Endothelial cell (in vitro differentiated cells): Measurements from ENCODE around the gene TMEM185B. TPM values are rescaled to one million over a fixed set of nuclear protein-coding genes. Genes with fewer than 3 reads are reported as not detected.

Experiments used
- DNase-seq: peaks from one replicate; pipeline ENCODE4 v3.0.0; 2021; ENCODE audit warnings: low spot score
- H3K27ac Mint-ChIP-seq: one replicate; pipeline ENCODE4 v1.8.0; 2021; ENCODE audit warnings: mixed read lengths, inconsistent platforms; ENCODE audit not compliant: unreplicated experiment
- H3K27me3 Mint-ChIP-seq: one replicate; pipeline ENCODE4 v1.8.0; 2021; ENCODE audit warnings: mild to moderate bottlenecking, moderate library complexity, mixed read lengths, inconsistent platforms; ENCODE audit not compliant: unreplicated experiment
- H3K36me3 Mint-ChIP-seq: one replicate; pipeline ENCODE4 v1.8.0; 2021; ENCODE audit warnings: mild to moderate bottlenecking, low read depth, mixed read lengths, inconsistent platforms; ENCODE audit not compliant: unreplicated experiment
- H3K4me1 Mint-ChIP-seq: one replicate; pipeline ENCODE4 v1.8.0; 2021; ENCODE audit warnings: mild to moderate bottlenecking, mixed read lengths, inconsistent platforms; ENCODE audit not compliant: unreplicated experiment
- H3K4me3 Mint-ChIP-seq: one replicate; pipeline ENCODE4 v1.8.0; 2021; ENCODE audit warnings: mild to moderate bottlenecking, mixed read lengths, inconsistent platforms; ENCODE audit not compliant: unreplicated experiment
- H3K9me3 Mint-ChIP-seq: one replicate; pipeline ENCODE4 v1.8.0; 2021; ENCODE audit warnings: mixed read lengths, inconsistent platforms; ENCODE audit not compliant: unreplicated experiment
- CTCF ChIP-seq: fragments of 200-600 bp; sonication (generic); IDR thresholded peaks from one replicate; pipeline ENCODE4 v1.5.0; 2021; ENCODE audit warnings: antibody characterized with exemption; ENCODE audit not compliant: unreplicated experiment
- total RNA-seq: library from RNA; stranded (reverse); fragmentation: NEBNext Ultra II Directional; extraction: Animal tissue kit (Norgen Biotek cat#: 25700); gene quantifications from one replicate; pipeline ENCODE4 v1.2.1, GENCODE V29; 2021; ENCODE audit not compliant: unreplicated experiment

TMEM185B gene
- total RNA-seq, 1 donor from 2014 or later = 38.4 TPM

GRCh38 chr2:120177973-120178372, 45.2 kb downstream of the TMEM185B start:
- no peaks in the 10 kb centered on the region for H3K9me3 Mint-ChIP-seq
- peaks cover 15% of the 10 kb centered on the region for H3K4me1 Mint-ChIP-seq
- no peak overlapping the region for H3K27ac Mint-ChIP-seq
- H3K27me3 Mint-ChIP-seq = peaks cover 5% of the 10 kb centered on the region
- H3K36me3 Mint-ChIP-seq = peaks cover 16% of the 10 kb centered on the region
- TF ChIP-seq CTCF = no peak
- DNase-seq = no peak
- no peak overlapping the region for H3K4me3 Mint-ChIP-seq

GRCh38 chr2:120177001-120177621, 46.1 kb downstream of the TMEM185B start:
- no peak overlapping the region for H3K27ac Mint-ChIP-seq
- H3K4me3 Mint-ChIP-seq = no peak overlapping the region
- H3K4me1 Mint-ChIP-seq = peaks cover 17% of the 10 kb centered on the region
- peaks cover 11% of the 10 kb centered on the region for H3K36me3 Mint-ChIP-seq
- no peaks in the 10 kb centered on the region for H3K9me3 Mint-ChIP-seq
- TF ChIP-seq CTCF = no peak
- no peak for DNase-seq
- H3K27me3 Mint-ChIP-seq = peaks cover 5% of the 10 kb centered on the region

- H3K36me3 Mint-ChIP-seq = peaks cover 8% of the 10 kb centered on the region
- no peak overlapping the region for H3K27ac Mint-ChIP-seq
- no peak for DNase-seq
- no peak overlapping the region for H3K4me3 Mint-ChIP-seq
- peaks cover 5% of the 10 kb centered on the region for H3K27me3 Mint-ChIP-seq
- H3K4me1 Mint-ChIP-seq = peaks cover 15% of the 10 kb centered on the region
- TF ChIP-seq CTCF = no peak
- H3K9me3 Mint-ChIP-seq = no peaks in the 10 kb centered on the region
Measured at GRCh38 chr2:120176526-120176925, 46.7 kb downstream of the TMEM185B start.

- Mint-ChIP-seq H3K36me3 (peaks cover 9% of the 10 kb centered on the region), H3K27me3 (peaks cover 5% of the 10 kb centered on the region), H3K4me3 (no peak overlapping the region), H3K4me1 (peaks cover 14% of the 10 kb centered on the region), H3K27ac (no peak overlapping the region), H3K9me3 (no peaks in the 10 kb centered on the region)
- DNase-seq = peak; percentile 27
- peak; percentile 80 for TF ChIP-seq CTCF
Measured at GRCh38 chr2:120174963-120175581, 48.1 kb downstream of the TMEM185B start.

Other genes with a start within 250 kb of the TMEM185B start
- gene EPB41L5, start 210.3 kb downstream of the TMEM185B start, total RNA-seq = 78.0 TPM
- 367 TPM for gene RALB, start 29.5 kb upstream of the TMEM185B start, total RNA-seq
- gene INHBB, start 122.7 kb upstream of the TMEM185B start, total RNA-seq = 4.7 TPM